Measurements from ENCODE around the gene KLHL3. TPM values are rescaled to one million over a fixed set of nuclear protein-coding genes. Genes with fewer than 3 reads are reported as not detected.
"Not testable (repeated sequence)": the region's sequence is repeated elsewhere in the genome, so short reads cannot be mapped to it uniquely, and the experiment has no call there.

The KLHL3 gene
- total RNA-seq, 4 donors from 2014 or later, result 22.5 to 35.7 (median 27.5) TPM

DNA sequence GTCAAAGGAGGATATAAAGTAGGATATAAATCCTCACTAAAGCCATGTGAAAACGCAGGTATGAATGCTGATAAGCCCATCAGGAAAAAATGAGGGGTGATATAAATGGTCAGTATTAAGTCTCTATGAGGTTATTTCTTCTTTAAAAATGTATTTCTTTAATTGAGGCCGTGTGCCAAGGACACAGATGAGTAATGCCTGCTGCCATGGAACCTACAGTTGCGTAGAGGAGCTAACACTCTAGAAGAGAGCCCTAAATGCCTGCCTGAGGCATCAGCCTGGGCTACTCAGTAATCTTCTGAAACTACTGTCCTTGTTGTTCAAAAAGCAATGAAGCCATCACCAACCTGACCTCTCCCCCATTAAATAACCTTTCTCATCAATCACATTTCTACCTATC is 84.9 kb downstream of the KLHL3 start:
- Histone ChIP-seq H3K27me3 (no peaks in the 10 kb centered on the region), H3K9me3 (peaks cover 0 to 3% (median 0%) of the 10 kb centered on the region in 4 donors), H3K27ac (no peak overlapping the region), H3K36me3 (peaks cover 0 to 37% (median 0%) of the 10 kb centered on the region in 3 donors), H3K4me3 (no peak overlapping the region), H3K4me1 (no peaks in the 10 kb centered on the region)
- TF ChIP-seq EP300 (IDR thresholded peaks at IDR 0.05) (no peak), POLR2A (IDR thresholded peaks at IDR 0.05) (no peak)
- TF ChIP-seq, protein P1, sequence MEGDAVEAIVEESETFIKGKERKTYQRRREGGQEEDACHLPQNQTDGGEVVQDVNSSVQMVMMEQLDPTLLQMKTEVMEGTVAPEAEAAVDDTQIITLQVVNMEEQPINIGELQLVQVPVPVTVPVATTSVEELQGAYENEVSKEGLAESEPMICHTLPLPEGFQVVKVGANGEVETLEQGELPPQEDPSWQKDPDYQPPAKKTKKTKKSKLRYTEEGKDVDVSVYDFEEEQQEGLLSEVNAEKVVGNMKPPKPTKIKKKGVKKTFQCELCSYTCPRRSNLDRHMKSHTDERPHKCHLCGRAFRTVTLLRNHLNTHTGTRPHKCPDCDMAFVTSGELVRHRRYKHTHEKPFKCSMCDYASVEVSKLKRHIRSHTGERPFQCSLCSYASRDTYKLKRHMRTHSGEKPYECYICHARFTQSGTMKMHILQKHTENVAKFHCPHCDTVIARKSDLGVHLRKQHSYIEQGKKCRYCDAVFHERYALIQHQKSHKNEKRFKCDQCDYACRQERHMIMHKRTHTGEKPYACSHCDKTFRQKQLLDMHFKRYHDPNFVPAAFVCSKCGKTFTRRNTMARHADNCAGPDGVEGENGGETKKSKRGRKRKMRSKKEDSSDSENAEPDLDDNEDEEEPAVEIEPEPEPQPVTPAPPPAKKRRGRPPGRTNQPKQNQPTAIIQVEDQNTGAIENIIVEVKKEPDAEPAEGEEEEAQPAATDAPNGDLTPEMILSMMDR (IDR thresholded peaks at IDR 0.05), result no peak
- 88% methylated on average over 3 of the region's 3 CpGs for WGBS, 2 donors
- DNase-seq (ENCODE audit: low spot score in 2 of 2), result no peak

DNA sequence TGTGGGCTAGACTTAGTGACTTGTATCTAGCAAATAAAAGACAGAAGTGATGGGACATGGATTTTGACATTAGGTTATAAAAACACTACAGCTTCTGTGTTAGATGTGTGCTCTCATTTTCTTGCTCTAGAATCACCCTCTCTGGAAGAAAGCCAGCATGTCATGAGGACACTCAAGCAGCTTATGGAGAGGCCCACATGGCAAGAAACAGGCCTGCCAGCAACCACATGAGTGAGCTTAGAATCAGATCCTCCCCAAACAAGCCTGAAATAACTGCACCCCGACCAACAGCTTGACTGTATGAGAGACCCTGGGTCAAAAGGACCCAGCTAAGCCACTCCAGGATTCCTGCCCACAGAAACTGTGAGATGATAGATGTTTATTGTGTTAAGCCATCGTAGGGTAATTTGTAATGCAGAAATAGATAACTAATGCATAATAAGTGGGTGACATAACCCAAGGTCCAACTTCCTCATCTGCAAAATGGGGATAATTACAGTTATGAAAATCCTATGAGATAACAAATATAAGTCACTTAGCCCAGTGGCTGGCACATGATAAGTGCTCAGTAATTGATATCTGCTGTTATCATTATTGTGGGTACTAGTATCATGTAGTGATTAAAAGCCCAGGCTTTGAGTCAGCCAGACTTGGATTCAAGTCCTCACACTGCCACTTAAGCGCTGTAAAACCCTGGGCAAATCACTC is 86.5 kb downstream of the KLHL3 start:
- TF ChIP-seq POLR2A (IDR thresholded peaks at IDR 0.05), result no peak
- TF ChIP-seq, protein P1 (IDR thresholded peaks at IDR 0.05), result no peak
- no peak for TF ChIP-seq EP300 (IDR thresholded peaks at IDR 0.05)
- H3K27me3 ChIP-seq, result no peaks in the 10 kb centered on the region
- DNase-seq (ENCODE audit: low spot score in 2 of 2), result no peak
- H3K27ac ChIP-seq, result peak overlapping the region in 1 of 4 donors; percentile 45
- peaks cover 0 to 43% (median 0%) of the 10 kb centered on the region in 3 donors for H3K36me3 ChIP-seq
- H3K4me1 ChIP-seq, result no peaks in the 10 kb centered on the region
- no peak overlapping the region for H3K4me3 ChIP-seq
- peaks cover 0 to 19% (median 1%) of the 10 kb centered on the region in 4 donors for H3K9me3 ChIP-seq
- WGBS, 2 donors, result 59 to 66% methylated on average over 3 of the region's 3 CpGs

DNA sequence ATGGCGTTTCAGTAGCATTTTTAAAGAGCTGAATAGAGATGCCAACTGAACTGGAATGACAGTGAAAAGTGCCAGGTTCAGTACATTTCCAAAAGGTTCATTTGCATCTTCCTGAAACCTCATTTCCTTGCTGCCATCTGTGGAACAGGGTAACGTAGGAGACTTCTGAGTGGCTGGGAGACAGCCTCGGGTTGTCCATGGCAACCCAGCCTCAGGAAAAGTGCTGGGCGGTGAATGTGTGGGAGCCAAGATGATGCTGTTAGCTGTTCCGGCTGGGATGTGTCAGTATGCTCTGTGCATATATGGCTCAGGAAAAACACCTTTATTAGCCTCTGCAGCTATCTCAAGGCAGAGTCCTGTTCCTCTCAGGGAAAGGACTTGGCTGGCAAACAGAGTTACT is 87.5 kb downstream of the KLHL3 start:
- Histone ChIP-seq H3K9me3 (peaks cover 0 to 19% (median 1%) of the 10 kb centered on the region in 4 donors), H3K36me3 (peaks cover 0 to 43% (median 0%) of the 10 kb centered on the region in 3 donors), H3K27ac (peak overlapping the region in 1 of 4 donors; percentile 23), H3K27me3 (no peaks in the 10 kb centered on the region), H3K4me1 (no peaks in the 10 kb centered on the region), H3K4me3 (no peak overlapping the region)
- TF ChIP-seq, protein P1 (IDR thresholded peaks at IDR 0.05), result no peak
- TF ChIP-seq EP300 (IDR thresholded peaks at IDR 0.05), result no peak
- WGBS, 2 donors, result 78 to 80% methylated on average over 4 to 5 of the region's 5 CpGs
- DNase-seq (ENCODE audit: low spot score in 2 of 2), result no peak

DNA sequence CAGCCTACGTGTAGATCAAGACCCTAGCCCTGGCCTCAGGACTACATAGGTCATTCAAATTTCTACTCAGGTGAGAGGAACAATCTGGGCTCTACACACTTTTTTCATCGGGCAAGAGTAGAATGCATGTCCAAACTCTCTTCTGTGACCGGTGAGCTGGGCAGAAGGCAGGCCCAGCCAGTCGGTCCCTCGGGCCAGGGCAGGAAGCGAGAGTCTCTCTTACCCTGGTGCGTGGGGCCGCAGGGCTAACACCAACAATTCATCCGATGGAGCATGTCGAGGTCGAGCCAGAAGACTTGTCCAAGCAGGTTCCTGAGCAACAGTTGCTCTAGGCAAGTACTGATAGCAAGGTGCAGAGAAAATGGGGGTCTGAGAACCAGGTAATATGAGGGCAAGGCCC is 88.5 kb downstream of the KLHL3 start:
- DNase-seq (ENCODE audit: low spot score in 2 of 2), result no peak
- peaks cover 0 to 19% (median 1%) of the 10 kb centered on the region in 4 donors for H3K9me3 ChIP-seq
- 94 to 97% methylated on average over 11 of the region's 11 CpGs for WGBS, 2 donors

DNA sequence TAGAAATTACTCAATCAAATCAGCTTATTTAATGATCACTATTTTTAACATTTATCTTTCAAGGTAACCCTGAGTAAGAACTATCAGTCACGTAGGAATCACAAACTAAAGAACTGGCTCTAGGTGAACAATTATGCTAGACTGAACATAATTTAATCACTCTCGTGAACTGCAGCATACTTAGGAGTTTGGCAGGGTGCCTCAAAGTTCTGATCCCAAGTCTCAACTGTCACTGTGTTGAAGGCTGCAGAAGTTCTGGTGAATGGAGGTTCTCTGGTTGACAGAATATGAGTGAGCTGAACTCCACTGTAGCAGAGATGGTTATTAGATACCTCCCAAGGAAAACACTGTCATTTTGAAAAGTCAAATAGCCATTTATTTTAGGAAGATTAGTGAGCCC is 89.1 kb downstream of the KLHL3 start:
- Histone ChIP-seq H3K27ac (no peak overlapping the region), H3K27me3 (no peaks in the 10 kb centered on the region), H3K4me3 (no peak overlapping the region), H3K9me3 (peaks cover 0 to 19% (median 1%) of the 10 kb centered on the region in 4 donors), H3K4me1 (no peaks in the 10 kb centered on the region), H3K36me3 (peaks cover 0 to 43% (median 0%) of the 10 kb centered on the region in 3 donors)
- TF ChIP-seq, protein P1 (IDR thresholded peaks at IDR 0.05), result no peak
- TF ChIP-seq POLR2A (IDR thresholded peaks at IDR 0.05), result no peak
- no peak for TF ChIP-seq EP300 (IDR thresholded peaks at IDR 0.05)
- DNase-seq (ENCODE audit: low spot score in 2 of 2), result no peak
- WGBS, 2 donors, result 86 to 88% methylated on average over 2 of the region's 2 CpGs

More for the DNA sequence above, 88.5 kb downstream of the KLHL3 start:
- Histone ChIP-seq H3K27ac (no peak overlapping the region), H3K4me1 (no peaks in the 10 kb centered on the region), H3K27me3 (no peaks in the 10 kb centered on the region), H3K36me3 (peaks cover 0 to 43% (median 0%) of the 10 kb centered on the region in 3 donors), H3K4me3 (no peak overlapping the region)
- TF ChIP-seq POLR2A (IDR thresholded peaks at IDR 0.05), result no peak
- no peak for TF ChIP-seq EP300 (IDR thresholded peaks at IDR 0.05)
- TF ChIP-seq, protein P1 (IDR thresholded peaks at IDR 0.05), result no peak

DNA sequence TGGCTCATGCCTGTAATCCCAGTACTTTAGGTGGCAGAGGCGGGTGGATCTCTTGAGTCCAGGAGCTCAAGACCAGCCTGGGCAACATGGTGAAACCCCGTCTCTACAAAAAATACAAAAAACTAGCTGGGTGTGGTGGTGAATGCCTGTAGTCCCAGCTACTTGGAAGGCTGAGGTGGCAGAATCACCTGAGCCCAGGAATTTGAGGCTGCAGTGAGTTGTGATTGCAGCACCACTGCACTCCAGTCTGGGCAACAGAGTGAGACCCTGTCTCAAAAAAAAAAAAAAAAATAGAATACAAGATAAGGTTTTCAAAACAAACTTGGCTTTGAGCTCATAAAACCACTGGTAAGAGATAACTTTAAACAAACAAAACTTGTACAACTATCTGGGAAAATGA is 92.8 kb downstream of the KLHL3 start:
- H3K27ac ChIP-seq; H3K27me3 ChIP-seq; H3K4me3 ChIP-seq; H3K4me1 ChIP-seq; DNase-seq (ENCODE audit: low spot score in 2 of 2): not testable (repeated sequence)
- WGBS, 2 donors, result 89 to 98% methylated on average over 2 of the region's 2 CpGs
- Histone ChIP-seq H3K9me3 (peaks cover 0 to 19% (median 1%) of the 10 kb centered on the region in 4 donors), H3K36me3 (peaks cover 0 to 48% (median 0%) of the 10 kb centered on the region in 3 donors)
